PC-9 (cell line): Measurements from ENCODE around the gene SCML1. TPM values are rescaled to one million over a fixed set of nuclear protein-coding genes. Genes with fewer than 3 reads are reported as not detected.

Experiments
- BruUV-seq: library from RNA; stranded (reverse); fragments of 400-500 nt; replicated peaks from 2 replicates; lab custom pipeline; 2021; lab: Mats Ljungman, UMichigan
- CTCF ChIA-PET: fragments of 300-600 bp; sonication (Branson Sonifier 250); formaldehyde crosslinking; loops from one replicate; lab custom pipeline; 2022; ENCODE audit warnings: antibody characterized with exemption; lab: Charles Lee
- POLR2A ChIA-PET: fragments of 300-600 bp; sonication (Branson Sonifier 250); formaldehyde crosslinking; loops from one replicate; lab custom pipeline; 2022; ENCODE audit warnings: antibody characterized with exemption; ENCODE audit not compliant: unreplicated experiment; lab: Charles Lee
- DNase-seq, 2 experiments: peaks; one replicate each; pipeline versions ENCODE4 v3.0.0 to v3.0.0-alpha.2; 2015 to 2022; ENCODE audit warnings: mixed read lengths in 1 of 2
- H2AFZ ChIP-seq: fragments of 200-600 bp; sonication (generic); 2 replicates; pipeline ENCODE4 v1.8.1; 2017; ENCODE audit warnings: antibody characterized with exemption
- H3F3A ChIP-seq: fragments of 200-600 bp; sonication (generic); 2 replicates; pipeline ENCODE4 v1.8.1; 2017; ENCODE audit warnings: antibody characterized with exemption, mild to moderate bottlenecking, low read depth; ENCODE audit not compliant: insufficient read depth
- H3K27ac ChIP-seq: fragments of 200-600 bp; sonication (generic); 2 replicates; pipeline ENCODE4 v1.6.1; 2016; ENCODE audit warnings: mixed run types
- H3K27me3 ChIP-seq: fragments of 200-600 bp; sonication (generic); 2 replicates; pipeline ENCODE4 v1.6.1; 2016; ENCODE audit warnings: low read depth, mixed run types; ENCODE audit not compliant: insufficient read depth
- H3K36me3 ChIP-seq: fragments of 200-600 bp; sonication (generic); 2 replicates; pipeline ENCODE4 v1.6.1; 2016; ENCODE audit warnings: low read depth, mixed run types
- H3K4me1 ChIP-seq: fragments of 200-600 bp; sonication (generic); replicated peaks from 2 replicates; pipeline ENCODE4 v1.6.1; 2016; ENCODE audit warnings: mixed run types; ENCODE audit not compliant: insufficient read depth
- H3K4me2 ChIP-seq: fragments of 200-600 bp; sonication (generic); 2 replicates; pipeline ENCODE4 v1.6.1; 2017; ENCODE audit warnings: mixed run types
- H3K4me3 ChIP-seq: fragments of 200-600 bp; sonication (generic); 2 replicates; pipeline ENCODE4 v1.6.1; 2016; ENCODE audit warnings: mixed run types
- H3K79me2 ChIP-seq: fragments of 200-600 bp; sonication (generic); 2 replicates; pipeline ENCODE4 v1.6.1; 2017; ENCODE audit warnings: low read depth, mixed run types
- H3K9me2 ChIP-seq: fragments of 200-600 bp; sonication (generic); 2 replicates; pipeline ENCODE4 v1.8.1; 2017; ENCODE audit warnings: mild to moderate bottlenecking; ENCODE audit not compliant: insufficient read depth
- H3K9me3 ChIP-seq: fragments of 200-600 bp; sonication (generic); 2 replicates; pipeline ENCODE4 v1.8.1; 2016; ENCODE audit warnings: low read depth; ENCODE audit not compliant: insufficient read depth
- H4K20me1 ChIP-seq: fragments of 200-600 bp; sonication (generic); 2 replicates; pipeline ENCODE4 v1.8.1; 2017; ENCODE audit not compliant: insufficient read depth
- EZH2 ChIP-seq: fragments of 200-600 bp; sonication (generic); IDR thresholded peaks from 2 replicates; pipeline ENCODE4 v1.8.0; 2017; ENCODE audit warnings: antibody characterized with exemption, low read depth
- intact Hi-C: fragments of 100-400 bp; cut with micrococcal nuclease; formaldehyde crosslinking; loops from one replicate; pipeline ENCODE4 v1.10.0; 2022; ENCODE audit not compliant: unreplicated experiment
- total RNA-seq: library from RNA; stranded (reverse); gene quantifications from 2 replicates; pipeline ENCODE4 v1.2.3, GENCODE V29; 2021
- TF ChIP-seq, protein P1 (sequence below): fragments of 200-600 bp; sonication (generic); conservative IDR thresholded peaks from 2 replicates; pipeline ENCODE4 v1.6.1; 2017; ENCODE audit warnings: mixed run types, antibody characterized with exemption, mild to moderate bottlenecking, moderate library complexity

SCML1 gene
- total RNA-seq, 1 experiment from 2014 or later: 9.3 TPM

DNA sequence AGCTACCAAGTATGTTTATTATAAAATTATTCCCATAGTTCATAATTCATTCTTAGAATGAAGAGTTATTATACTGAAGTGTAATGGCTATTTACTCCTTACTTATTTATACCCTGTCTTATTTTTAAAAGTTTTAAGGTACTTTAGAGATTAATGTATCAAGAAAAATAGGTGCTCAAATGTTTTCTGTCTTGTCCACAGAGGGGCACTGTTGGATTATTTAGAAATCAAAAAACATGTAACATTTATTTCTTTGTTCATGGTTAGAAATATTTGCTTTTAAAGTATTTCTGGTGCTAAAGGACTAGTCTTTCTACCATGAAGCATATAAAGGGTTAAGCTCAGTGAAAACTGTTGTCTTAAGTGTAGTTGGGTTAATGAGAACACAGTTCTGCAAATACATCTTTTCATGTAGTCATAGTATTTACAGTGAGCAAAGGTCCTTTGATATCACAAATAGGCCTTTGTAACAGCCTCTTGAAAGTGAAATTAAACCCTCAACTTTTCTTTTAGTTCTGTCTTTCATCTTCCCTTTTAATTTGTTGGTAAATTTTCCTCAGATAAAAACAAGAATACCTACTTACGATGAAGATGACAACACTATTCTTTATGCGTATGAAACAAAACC is 7.7 kb downstream of the SCML1 start:
- no peaks in the 10 kb centered on the region for H3K27me3 ChIP-seq
- BruUV-seq: no TSS peak
- H3K36me3 ChIP-seq: no peaks in the 10 kb centered on the region
- ChIA-PET POLR2A (no interaction called here), CTCF (no interaction called here)
- no peak for DNase-seq
- H2AFZ ChIP-seq: no peak overlapping the region
- no peaks in the 10 kb centered on the region for H3F3A ChIP-seq
- no peaks in the 10 kb centered on the region for H4K20me1 ChIP-seq
- intact Hi-C loops: loop anchor here (5.0 to 10.0 kb wide), 2 partner anchors 532 to 630 kb away; no protein-coding TSS in a partner anchor
- H3K9me2 ChIP-seq: no peaks in the 10 kb centered on the region
- H3K4me1 ChIP-seq: peaks cover 22% of the 10 kb centered on the region
- H3K4me2 ChIP-seq: no peak overlapping the region
- H3K9me3 ChIP-seq: no peaks in the 10 kb centered on the region
- H3K4me3 ChIP-seq: no peak overlapping the region
- peaks cover 44% of the 10 kb centered on the region for H3K79me2 ChIP-seq
- TF ChIP-seq, protein P1, sequence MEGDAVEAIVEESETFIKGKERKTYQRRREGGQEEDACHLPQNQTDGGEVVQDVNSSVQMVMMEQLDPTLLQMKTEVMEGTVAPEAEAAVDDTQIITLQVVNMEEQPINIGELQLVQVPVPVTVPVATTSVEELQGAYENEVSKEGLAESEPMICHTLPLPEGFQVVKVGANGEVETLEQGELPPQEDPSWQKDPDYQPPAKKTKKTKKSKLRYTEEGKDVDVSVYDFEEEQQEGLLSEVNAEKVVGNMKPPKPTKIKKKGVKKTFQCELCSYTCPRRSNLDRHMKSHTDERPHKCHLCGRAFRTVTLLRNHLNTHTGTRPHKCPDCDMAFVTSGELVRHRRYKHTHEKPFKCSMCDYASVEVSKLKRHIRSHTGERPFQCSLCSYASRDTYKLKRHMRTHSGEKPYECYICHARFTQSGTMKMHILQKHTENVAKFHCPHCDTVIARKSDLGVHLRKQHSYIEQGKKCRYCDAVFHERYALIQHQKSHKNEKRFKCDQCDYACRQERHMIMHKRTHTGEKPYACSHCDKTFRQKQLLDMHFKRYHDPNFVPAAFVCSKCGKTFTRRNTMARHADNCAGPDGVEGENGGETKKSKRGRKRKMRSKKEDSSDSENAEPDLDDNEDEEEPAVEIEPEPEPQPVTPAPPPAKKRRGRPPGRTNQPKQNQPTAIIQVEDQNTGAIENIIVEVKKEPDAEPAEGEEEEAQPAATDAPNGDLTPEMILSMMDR: peak; percentile 52
- no peak for TF ChIP-seq EZH2
- H3K27ac ChIP-seq: no peak overlapping the region

DNA sequence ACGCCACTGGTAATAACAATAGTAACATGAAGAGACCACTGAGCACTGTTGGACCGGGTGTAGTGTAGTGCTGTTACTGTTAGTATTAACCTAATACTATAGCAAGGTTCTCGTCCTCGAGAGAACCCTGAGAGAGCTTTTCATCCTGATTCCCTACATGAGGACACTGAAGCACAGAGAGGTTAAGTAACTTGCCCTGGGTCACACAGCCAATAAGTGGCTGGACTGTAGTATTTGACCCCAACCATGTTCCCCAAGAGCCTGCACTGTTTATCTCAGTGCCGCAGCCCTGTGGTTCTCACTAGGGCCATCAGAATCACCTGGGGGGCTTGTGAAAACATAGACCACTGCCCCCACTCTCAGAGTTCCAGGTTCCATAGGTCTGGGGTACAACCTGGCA is 10.4 kb downstream of the SCML1 start:
- ChIA-PET CTCF (no interaction called here), POLR2A (no interaction called here)
- no peak for DNase-seq
- H2AFZ ChIP-seq: no peak overlapping the region
- H3K79me2 ChIP-seq: peaks cover 19% of the 10 kb centered on the region
- H3K9me3 ChIP-seq: no peaks in the 10 kb centered on the region
- no TSS peak for BruUV-seq
- no peak overlapping the region for H3K4me3 ChIP-seq
- H3K27ac ChIP-seq: no peak overlapping the region
- peaks cover 17% of the 10 kb centered on the region for H3K4me1 ChIP-seq
- H3K4me2 ChIP-seq: no peak overlapping the region
- H3K9me2 ChIP-seq: no peaks in the 10 kb centered on the region
- H4K20me1 ChIP-seq: no peaks in the 10 kb centered on the region
- intact Hi-C loops: loop anchor here (5.0 to 10.0 kb wide), 2 partner anchors 530 to 627 kb away; no protein-coding TSS in a partner anchor
- TF ChIP-seq EZH2: no peak
- TF ChIP-seq, protein P1: no peak
- H3K36me3 ChIP-seq: 0 out of 2 replicates have a peak, but pooled peaks cover 6% of the 10 kb centered on the region
- no peaks in the 10 kb centered on the region for H3K27me3 ChIP-seq
- H3F3A ChIP-seq: no peaks in the 10 kb centered on the region

DNA sequence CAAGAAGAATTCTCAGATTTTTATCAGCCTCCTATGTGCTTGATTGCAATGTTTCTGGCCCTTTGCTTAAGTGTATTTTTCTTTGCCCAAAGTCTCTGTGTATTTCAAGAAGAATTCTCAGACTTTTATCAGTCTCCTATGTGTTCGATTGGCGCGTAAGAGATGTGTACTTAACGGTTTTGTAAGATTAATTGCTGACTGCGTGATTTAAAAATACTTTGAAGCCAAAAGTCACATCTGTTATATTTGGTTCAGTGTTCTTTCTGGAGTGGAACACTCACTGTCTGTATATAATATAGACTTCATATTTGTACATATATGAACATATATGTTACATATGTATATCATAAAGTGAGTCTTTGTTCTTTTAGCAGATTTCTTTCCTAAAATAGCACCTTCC is 11.4 kb downstream of the SCML1 start:
- CTCF ChIA-PET: no interaction called here

More for the DNA sequence above, 11.4 kb downstream of the SCML1 start:
- Histone ChIP-seq H4K20me1 (no peaks in the 10 kb centered on the region), H3K36me3 (0 out of 2 replicates have a peak, but pooled peaks cover 6% of the 10 kb centered on the region), H3K4me1 (peaks cover 11% of the 10 kb centered on the region), H3K27ac (no peak overlapping the region), H3K79me2 (peaks cover 9% of the 10 kb centered on the region; the same call in 1 of the 2 replicates), H3K4me2 (no peak overlapping the region), H2AFZ (no peak overlapping the region), H3K4me3 (no peak overlapping the region), H3F3A (no peaks in the 10 kb centered on the region), H3K9me2 (no peaks in the 10 kb centered on the region), H3K9me3 (no peaks in the 10 kb centered on the region), H3K27me3 (no peaks in the 10 kb centered on the region)
- TF ChIP-seq EZH2: no peak
- TF ChIP-seq, protein P1: no peak
- no TSS peak for BruUV-seq
- intact Hi-C loops: loop anchor here (5.0 to 10.0 kb wide), 2 partner anchors 529 to 626 kb away; no protein-coding TSS in a partner anchor
- POLR2A ChIA-PET: interaction anchor here (0.5 kb wide), 1 partner anchor 554 kb away, joined by 4 read pairs; no protein-coding TSS in a partner anchor
- no peak for DNase-seq
